BE2C (cell line): ENCODE data around the gene SIN3B.

Experiments
- DNase-seq: peaks from one replicate; pipeline ENCODE4 v3.0.0-alpha.2; 2020
- H3K27me3 ChIP-seq: fragments of 250-450 bp; sonication (Bioruptor Pico); 2 replicates; pipeline ENCODE4 v1.5.1; 2020; ENCODE audit warnings: mild to moderate bottlenecking
- H3K36me3 ChIP-seq: fragments of 250-450 bp; sonication (Bioruptor Pico); 2 replicates; pipeline ENCODE4 v1.5.1; 2020; ENCODE audit warnings: mild to moderate bottlenecking
- H3K4me1 ChIP-seq: fragments of 250-450 bp; sonication (Bioruptor Pico); 2 replicates; pipeline ENCODE4 v1.5.1; 2020
- H3K4me3 ChIP-seq: 2 replicates; pipeline ENCODE4 v1.5.1; 2011; ENCODE audit warnings: low read depth, low read length
- H3K9me3 ChIP-seq: fragments of 250-450 bp; sonication (Bioruptor Pico); 2 replicates; pipeline ENCODE4 v1.5.1; 2020
- CTCF ChIP-seq: IDR thresholded peaks from 2 replicates; pipeline ENCODE4 v1.5.1; 2012; ENCODE audit warnings: mild to moderate bottlenecking, low read depth, low read length

Gene SIN3B

GRCh38 chr19:16880884-16881554 lies 51.8 kb downstream of the SIN3B start:
- H3K9me3 ChIP-seq: no peaks in the 10 kb centered on the region
- TF ChIP-seq CTCF: no peak
- H3K36me3 ChIP-seq: peaks cover 22% of the 10 kb centered on the region

GRCh38 chr19:16882146-16882545 lies 52.9 kb downstream of the SIN3B start:
- Histone ChIP-seq H3K36me3 (peaks cover 10% of the 10 kb centered on the region), H3K9me3 (no peaks in the 10 kb centered on the region), H3K4me1 (no peaks in the 10 kb centered on the region), H3K27me3 (no peaks in the 10 kb centered on the region), H3K4me3 (no peak overlapping the region)
- no peak for DNase-seq
- no peak for TF ChIP-seq CTCF

More at GRCh38 chr19:16880884-16881554, 51.8 kb downstream of the SIN3B start:
- DNase-seq: no peak
- Histone ChIP-seq H3K27me3 (no peaks in the 10 kb centered on the region), H3K4me1 (no peaks in the 10 kb centered on the region), H3K4me3 (no peak overlapping the region)

- DNase-seq: no peak
- Histone ChIP-seq H3K4me1 (no peaks in the 10 kb centered on the region), H3K36me3 (peaks cover 8% of the 10 kb centered on the region), H3K9me3 (no peaks in the 10 kb centered on the region), H3K27me3 (no peaks in the 10 kb centered on the region), H3K4me3 (no peak overlapping the region)
- no peak for TF ChIP-seq CTCF
These were observed 54.3 kb downstream of the SIN3B start for GRCh38 chr19:16883522-16883921.

- no peak for DNase-seq
- Histone ChIP-seq H3K4me1 (no peaks in the 10 kb centered on the region), H3K27me3 (no peaks in the 10 kb centered on the region), H3K36me3 (no peaks in the 10 kb centered on the region; the same call in 1 of the 2 replicates), H3K4me3 (no peak overlapping the region), H3K9me3 (no peaks in the 10 kb centered on the region)
- TF ChIP-seq CTCF: no peak
These were observed 56.0 kb downstream of the SIN3B start for GRCh38 chr19:16885166-16885565.

GRCh38 chr19:16886305-16886880 lies 57.2 kb downstream of the SIN3B start:
- Histone ChIP-seq H3K9me3 (no peaks in the 10 kb centered on the region), H3K36me3 (no peaks in the 10 kb centered on the region), H3K27me3 (no peaks in the 10 kb centered on the region), H3K4me3 (peak overlapping the region; percentile 33), H3K4me1 (no peaks in the 10 kb centered on the region)
- no peak for TF ChIP-seq CTCF
- DNase-seq: no peak
